GM18507 (cell line): Measurements from ENCODE around the gene TRIM26.

Experiments used
- DNase-seq: peaks from one replicate; pipeline ENCODE4 v3.0.0; 2011; ENCODE audit warnings: low read depth; ENCODE audit not compliant: insufficient read length; ENCODE audit errors: extremely low spot score
- FAIRE-seq: peaks from 2 replicates; lab custom pipeline; 2011; peaks lifted over from hg19 to GRCh38; lab: Jason Lieb, UNC

TRIM26 gene

DNA sequence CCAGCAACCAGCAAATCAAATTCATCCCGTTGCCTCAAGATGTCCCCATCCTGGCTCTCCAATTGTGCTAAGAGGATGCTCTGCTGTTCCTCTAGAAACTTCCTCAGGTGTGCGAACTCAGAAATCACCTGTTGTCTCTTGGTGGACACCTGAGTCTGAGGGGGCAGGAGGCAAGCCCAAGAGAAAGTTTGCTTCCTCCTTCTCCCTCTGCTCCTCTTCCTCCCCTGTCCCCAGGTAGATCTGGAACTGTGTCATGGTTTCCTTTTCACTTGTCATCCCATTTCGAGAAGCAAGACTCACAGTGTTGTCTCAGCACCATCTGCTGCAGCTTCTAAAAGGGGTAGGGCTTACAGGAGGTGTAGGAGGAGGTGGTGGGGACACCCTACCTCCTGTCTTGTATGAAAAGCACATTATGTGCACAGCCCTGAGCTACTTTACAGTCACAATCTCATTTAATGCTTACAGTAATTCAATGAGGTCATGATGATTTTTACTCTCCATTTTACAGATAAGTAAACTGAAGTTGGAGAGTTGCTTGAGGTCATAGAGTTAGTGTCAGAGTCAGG, 54.6 kb downstream of the TRIM26 start:
- DNase-seq (no peak), FAIRE-seq (no peak)

DNA sequence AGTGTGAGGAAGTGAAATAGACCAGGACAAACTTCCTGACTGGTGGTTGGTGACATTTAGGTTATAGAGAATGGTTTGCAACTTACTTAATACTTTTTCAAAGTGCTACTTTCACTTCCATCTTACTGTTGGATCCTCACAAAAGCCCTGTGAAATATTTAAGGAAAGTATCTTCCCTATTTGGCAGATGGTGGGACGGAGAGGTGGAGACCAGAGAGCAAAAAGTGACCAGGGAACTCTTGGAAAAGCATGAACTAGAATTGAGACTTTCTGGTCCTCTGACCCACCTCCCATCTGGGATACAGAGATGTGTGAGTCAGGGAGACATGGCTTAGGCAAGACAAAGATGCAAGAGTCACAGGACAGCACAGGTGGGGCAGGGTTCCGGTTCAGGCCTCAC, 55.2 kb downstream of the TRIM26 start:
- no peak for DNase-seq
- FAIRE-seq = no peak

DNA sequence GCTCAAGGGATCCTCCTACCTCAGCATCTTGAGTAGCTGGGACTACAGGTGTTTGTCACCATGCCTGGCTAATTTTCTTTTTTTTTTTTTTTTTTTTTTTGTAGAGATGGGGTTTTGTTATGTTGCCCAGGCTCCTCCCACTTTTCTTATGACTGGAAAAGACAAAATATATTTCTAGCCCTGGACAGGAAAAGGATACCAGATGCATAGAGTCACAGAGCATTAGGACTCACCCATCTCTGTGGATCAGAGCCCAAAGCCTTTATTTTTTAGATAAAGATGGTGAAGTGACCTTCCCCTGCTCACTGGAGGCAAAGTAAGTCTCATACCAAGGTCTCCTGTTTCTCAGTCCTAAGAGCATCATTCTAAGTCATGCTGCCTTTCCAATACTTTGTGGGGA, 55.6 kb downstream of the TRIM26 start:
- no peak for FAIRE-seq
- DNase-seq = no peak

DNA sequence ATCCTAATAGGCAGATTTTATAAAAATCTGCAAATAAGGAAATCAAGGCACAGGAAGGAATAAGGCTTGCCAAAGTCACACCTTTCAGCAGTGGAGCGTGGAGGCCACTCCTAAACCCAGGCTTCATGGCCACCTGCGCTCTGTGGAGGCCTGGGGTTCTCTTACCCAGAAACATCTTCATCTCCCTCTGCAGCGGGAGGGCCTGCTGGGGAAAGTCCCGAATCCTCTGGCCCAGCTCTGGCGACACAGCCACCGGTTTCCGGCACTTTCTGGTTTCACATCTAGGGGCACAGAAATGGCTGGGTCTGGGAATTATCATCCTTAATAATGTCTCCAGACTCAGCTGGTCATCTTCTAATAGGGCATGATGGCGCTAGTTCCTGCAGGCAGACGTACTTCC, 56.4 kb downstream of the TRIM26 start:
- FAIRE-seq (no peak), DNase-seq (no peak)

DNA sequence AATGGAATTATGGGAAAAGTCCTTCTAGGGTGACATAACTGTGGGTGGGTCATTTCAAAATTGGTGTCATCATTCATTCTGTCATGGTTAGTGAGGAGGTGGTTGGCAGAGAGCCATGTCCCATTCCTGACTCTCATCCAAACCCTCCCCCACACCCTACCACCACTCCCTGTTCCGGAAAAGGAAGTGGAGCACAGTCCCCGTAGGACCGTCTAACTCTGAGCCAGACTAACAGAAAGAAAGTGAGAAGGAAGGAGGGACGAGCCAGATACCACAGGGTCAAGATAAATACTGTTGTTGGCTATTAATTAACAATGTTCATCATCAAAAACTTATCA, 57.0 kb downstream of the TRIM26 start:
- FAIRE-seq (no peak), DNase-seq (no peak)

DNA sequence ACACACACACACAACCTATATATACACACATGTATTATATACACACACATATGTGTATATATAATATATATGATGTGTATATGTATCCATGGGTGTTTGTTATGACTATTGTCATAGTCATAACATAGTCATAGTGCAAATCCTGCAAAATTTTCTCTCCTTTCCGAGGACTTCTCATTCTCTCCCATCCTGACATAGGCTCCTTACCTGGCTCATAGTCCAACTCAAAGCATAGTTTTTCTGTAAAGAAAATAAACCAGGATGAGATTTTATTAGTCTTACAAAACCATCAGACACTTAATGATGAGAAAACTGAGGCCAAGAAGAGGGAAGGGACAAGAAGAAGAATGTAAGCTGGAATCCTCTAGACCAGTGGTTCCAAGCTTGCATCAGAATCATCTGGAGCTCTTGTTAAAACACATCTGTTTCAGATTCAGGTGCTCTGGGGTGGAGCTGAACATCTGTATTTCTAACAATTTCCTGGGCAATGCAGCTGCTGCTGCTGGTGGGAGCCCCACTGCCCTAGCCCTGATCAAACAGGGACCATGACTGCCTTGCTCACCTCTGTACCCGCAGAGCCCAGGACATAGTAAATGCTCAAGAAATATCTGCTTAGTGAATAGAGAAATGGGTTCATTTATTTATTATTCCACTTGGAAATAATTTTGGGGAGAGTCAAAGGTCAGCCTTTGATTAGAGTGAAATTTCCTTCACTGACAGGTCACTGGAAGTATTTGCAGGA, 57.5 kb downstream of the TRIM26 start:
- FAIRE-seq (no peak), DNase-seq (no peak)

DNA sequence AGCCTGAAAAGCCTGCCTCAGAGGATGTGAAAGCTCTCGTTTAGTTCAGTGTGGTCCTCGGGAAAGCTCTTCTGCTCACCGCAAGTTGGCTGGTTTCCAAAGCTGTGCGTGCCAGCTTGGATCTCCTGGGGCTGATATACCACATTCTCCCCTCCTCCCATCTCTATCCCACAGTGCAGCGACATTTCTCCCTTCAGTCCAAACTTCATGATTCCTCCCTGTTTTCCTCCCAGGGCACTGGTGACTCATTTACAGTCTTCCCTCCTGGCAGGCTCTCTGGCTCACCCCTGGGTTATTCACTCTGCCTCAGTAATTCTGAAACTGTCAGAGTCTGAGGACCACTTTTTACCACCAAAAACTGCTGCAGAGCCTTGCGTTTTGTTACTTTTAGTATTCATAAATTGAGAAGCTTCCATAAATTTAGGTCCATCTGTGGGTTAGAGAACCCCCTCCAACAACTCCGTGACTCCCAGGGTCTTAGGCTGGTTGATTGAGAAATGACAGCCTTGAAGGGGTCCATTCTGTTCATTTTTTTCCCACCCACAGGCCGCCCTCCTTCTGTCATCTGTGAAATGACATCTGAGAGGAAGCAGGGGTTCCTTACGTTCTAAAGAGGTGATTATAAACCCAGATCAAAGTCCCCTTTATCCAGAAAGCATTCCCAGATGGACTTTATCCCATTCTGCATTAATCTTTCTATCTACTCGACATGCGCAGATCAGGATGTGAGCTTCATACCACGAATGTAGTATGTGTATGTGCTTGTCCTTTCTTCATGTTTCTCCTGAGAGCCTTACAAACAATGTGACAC, 58.3 kb downstream of the TRIM26 start:
- FAIRE-seq (no peak), DNase-seq (no peak)

DNA sequence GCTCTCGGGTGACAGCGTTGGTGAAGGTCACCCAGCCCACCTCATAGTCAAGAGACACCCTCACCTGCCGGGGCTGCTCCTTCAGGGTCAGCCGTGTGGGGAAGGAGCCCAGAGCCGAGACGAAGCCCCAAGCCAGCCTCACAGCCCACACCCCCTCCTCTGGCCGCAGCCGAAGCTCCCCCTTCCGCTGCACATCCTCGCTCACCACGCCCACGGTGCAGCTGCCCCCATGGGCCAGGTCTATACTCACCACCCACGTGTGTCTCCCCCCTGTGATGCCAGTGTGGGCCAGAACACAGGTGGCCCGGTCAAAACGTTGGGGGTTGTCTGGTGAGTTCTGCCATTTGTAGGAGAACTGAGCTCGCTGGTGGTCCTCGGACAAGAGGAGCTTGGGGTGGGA, 59.1 kb downstream of the TRIM26 start:
- DNase-seq = no peak
- FAIRE-seq = no peak

DNA sequence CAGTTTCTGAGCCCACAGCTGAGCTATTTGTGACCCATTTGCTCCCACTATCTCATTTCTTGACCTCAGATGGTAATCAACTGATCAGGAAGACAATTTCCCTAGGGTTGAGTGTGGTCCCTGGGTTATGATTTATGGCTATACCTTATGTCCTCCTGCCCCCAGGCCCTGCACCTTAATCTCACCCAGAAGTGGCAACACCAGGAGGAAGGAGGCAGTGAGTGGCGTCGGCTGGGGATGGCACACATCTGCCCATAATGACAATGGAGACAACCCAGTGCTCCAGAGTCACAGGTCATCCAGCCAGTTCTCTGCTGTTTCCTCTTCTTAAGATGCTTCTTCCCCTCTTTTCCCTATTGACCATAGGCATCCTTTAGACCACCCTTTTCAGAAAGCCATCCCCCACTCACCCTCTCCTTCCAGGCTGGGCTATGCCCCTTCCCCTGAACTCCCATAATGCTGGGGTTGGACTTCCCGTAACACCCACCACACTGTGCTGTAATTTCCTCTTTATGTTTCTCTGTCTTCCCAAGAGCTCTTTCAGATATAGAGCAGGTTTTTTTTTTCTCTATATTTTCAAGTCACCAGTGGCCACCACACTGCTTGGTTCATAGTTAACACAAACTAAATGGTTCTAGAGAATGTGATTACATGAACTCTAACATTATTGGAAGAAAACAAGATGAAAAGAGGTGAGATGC, 60.1 kb downstream of the TRIM26 start:
- FAIRE-seq = no peak
- no peak for DNase-seq

DNA sequence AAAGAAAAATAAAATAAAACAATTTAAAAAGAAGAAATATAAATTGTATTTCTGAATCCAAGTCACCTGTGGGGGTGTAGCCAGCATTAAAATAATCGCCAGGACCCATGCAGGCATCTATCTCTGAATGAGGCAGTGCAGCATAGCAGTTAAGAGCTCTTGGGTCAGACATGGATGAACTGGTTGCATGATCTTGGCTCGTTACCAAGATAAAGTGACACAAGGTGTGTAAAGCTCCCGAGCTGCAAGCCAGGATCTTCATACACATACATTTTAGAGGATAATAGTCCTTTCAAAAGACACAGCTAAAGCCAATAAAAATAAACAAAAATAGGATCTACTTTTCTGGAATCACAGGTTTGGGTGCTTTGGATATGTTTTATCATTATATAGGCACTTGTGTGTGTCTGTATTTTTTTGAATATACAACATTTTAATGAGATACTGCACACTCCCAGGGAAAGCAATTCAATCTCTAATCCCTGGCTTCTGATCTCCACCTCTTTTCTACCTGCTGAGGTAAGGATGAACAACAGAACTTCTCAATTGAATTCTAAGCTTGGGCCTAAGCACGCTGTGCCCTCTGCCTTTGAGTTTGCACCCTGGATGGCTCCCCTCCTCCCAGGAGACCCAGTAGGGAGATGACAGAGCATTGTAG, 61.1 kb downstream of the TRIM26 start:
- FAIRE-seq = no peak

DNA sequence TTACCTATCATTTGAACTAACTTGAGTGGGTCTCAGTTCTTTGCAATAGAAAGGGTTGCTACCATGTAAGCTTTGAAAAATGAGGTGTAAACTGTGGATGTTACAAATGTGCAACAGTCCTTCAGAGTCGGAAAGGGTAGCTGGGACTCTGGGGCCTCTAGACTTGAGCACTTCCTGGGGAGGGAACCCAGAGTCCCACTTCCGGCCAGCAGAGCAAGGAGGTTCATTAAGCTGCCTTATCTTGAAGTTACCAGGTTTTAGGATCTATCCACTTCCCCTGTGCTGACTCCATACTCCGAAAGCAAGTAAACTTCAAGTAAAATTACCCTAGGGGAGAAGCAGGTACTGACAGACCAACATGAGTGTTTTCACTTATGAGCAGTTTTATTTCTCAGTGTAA, 61.6 kb downstream of the TRIM26 start:
- FAIRE-seq = no peak

More for the DNA sequence above, 61.1 kb downstream of the TRIM26 start:
- no peak for DNase-seq

DNA sequence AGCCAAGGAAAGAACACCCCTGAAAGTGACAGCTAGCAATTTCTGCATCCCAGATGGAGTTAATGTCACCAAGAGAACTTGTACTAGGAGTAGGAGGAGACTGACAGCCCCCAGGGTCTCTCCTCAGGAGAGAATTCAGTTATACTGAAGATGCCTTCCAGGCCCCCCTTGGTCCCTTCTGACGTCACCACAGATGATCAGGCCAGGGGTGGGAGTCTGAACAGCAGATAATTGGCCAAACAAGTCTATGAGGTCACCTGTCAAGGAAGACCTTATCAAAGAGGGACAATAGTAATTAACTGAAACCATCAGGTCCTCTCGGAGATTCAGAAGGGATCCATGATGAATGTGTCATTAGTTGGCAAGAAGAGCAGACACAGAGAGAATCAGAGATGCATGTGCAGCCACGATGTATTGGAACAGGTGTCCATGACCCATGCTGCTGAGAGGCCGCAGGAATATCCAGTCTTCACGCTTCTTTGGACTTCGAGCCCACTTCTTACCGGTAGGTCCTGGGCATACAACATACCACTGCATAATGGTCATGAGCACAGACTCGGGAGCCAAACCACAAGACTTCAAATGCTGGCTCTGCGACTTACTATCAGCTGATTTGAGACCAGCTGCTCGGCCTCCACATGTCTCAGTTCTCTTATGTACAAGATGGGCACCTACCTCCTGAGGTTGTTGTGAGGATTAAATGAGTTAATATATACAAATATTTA, 62.4 kb downstream of the TRIM26 start:
- FAIRE-seq (no peak), DNase-seq (no peak)

More for the DNA sequence above, 61.6 kb downstream of the TRIM26 start:
- no peak for DNase-seq

DNA sequence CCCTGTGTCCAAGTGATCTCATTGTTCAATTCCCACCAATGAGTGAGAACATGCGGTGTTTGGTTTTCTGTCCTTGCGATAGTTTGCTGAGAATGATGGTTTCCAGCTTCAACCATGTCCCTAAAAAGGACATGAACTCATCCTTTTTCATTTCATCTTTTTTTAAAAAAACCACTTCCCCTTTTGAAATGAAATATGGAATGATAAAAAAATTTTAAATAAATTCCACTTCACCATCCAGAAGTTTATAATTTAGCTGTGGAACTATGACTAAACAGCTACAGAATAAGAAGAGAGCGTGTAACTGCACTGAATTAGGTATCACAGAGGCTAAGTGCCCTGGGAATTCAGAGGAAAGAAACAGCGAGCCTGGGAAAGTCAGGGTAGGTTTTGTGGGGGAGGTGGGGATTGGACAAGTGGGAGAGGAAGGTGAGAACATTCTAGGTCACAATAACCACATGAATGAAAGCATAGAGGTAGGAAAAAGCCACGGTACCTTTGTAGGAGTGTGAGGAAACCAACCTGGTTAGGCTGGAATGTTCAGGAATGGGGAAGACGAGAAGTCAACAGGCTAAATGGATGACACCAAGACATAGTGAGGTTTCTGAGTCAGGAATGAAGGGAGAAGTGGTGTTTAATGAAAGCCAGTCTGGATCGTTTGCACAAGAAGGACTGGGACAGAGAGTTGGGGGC, 63.2 kb downstream of the TRIM26 start:
- no peak for FAIRE-seq
- DNase-seq = no peak

DNA sequence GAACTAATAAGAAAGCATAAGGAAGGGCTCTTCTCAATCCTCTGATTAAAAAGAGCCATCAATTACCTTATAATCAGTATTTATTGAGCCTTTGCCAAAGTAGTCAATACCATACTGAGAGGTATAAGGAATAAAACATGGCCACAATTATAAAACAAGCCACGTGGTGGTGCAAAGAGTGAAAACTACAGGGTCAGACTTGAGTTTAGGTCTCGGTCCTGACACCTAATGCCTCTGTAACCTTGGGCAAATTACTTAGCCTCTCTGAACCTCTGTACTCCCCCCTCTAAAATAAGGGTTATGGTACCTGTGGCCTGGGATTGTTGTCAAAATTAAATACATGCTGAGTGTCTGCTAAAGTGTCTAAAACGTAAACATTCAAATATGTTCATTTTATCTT, 64.0 kb downstream of the TRIM26 start:
- no peak for FAIRE-seq
- no peak for DNase-seq

DNA sequence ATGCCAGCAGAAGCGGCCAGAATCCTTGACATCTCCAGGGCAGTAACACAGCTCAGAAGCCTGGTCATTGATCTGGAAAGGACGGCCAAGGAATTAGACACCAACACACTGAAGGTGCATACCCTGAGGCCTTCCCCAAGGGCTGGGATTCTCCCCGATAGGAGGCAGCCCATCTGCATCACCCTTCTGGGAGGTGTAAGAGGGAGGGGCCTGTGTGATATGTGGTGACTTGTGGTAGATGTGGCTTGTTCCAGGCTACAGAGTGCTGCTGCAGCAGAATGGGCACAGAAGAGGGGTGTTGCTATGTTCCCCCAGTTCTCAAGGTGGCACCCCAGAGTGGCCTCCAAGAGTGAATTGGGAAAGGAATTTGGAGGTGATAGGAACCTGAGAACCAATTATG, 66.1 kb downstream of the TRIM26 start:
- DNase-seq (no peak), FAIRE-seq (no peak)

DNA sequence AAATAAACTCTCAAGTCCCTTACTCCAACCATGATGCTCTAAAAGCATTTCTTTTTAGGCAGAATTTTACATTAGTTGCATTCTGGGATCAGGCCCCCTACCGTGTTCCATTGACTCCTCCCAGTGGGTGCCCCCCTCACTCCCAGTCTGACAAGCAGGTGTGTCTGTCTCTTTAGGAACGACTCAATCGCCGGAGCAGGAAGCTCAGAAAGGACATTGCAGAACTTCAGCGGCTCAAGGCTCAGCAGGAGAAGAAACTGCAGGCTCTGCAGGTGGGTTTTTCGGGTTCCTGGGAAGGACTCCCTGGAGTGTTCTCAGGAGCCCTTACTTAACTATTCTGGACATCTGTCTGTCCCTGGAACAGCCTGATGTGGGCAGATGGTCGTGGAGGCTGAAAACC, 67.4 kb downstream of the TRIM26 start:
- DNase-seq (no peak), FAIRE-seq (no peak)

DNA sequence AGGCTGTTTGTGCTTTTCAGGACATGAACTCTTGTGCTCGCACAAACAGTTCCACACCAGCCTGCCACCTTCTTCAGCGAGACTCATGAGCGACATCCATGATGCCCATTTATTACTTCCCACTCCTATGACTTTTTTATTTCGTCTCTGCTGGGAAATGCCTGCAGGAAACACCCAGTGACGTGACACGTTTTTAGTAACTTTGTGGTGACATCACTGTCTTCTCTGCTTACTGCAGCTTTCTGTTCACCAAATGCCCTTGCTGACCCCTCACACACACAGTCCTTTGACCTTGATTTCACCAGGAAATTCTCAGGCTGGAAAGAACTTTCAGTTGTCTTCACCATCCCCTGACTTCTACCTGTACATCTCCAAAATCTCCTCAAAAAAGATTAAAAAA, 68.4 kb downstream of the TRIM26 start:
- FAIRE-seq (no peak), DNase-seq (no peak)

DNA sequence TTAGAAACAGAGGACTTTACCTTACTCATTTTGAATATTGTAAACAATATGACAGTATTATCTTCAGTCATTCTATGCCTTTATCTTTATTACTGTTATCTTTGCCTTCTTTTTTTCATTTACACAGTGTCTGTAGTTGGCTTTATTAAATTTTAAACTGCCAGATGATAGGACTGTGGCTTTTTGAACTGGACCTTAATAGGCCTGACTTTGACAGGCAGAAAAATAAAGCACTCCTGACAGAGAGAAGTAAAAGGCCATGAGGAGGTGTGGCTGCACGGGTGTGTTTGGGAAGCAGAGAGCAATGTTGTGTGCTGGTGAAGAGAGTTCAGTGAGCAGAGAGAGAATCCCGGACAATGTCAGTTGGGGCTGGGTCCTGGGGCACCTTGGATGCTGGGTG, 69.4 kb downstream of the TRIM26 start:
- FAIRE-seq (no peak), DNase-seq (no peak)

DNA sequence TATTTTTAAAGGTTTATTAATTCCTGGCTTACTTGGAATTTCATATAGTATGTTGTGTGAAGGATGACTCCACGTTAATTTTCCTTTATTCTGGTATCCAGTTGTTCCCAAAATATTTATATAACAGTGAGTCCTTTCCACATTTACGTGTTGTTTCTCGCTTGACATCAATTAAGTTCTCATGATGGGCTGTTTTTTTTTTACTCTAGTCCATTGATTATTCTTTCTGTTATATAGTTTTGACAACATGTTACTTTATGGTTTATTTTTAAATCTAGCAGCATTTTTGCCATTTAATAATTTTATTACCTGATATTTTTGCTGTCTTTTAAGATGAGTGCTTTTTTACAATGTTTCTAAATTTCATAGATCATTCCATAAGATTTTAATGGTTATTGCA, 70.5 kb downstream of the TRIM26 start:
- FAIRE-seq = no peak
- DNase-seq = no peak
